Measurements from ENCODE around the gene TASP1.

The TASP1 gene

GRCh38 chr20:13419477-13419876 lies 219.3 kb downstream of the TASP1 start:
- TF ChIP-seq CTCF (IDR thresholded peaks at IDR 0.05; ENCODE audit: borderline replicate concordance, insufficient read depth, low read depth, low read length) = no peak
- H3K4me3 ChIP-seq (ENCODE audit: low read depth, low read length) = no peak overlapping the region

GRCh38 chr20:13418263-13419229 lies 220.2 kb downstream of the TASP1 start:
- no peak for TF ChIP-seq CTCF (IDR thresholded peaks at IDR 0.05; ENCODE audit: borderline replicate concordance, insufficient read depth, low read depth, low read length)

GRCh38 chr20:13416531-13416930 lies 222.2 kb downstream of the TASP1 start:
- no peak overlapping the region for H3K4me3 ChIP-seq (ENCODE audit: low read depth, low read length)
- TF ChIP-seq CTCF (IDR thresholded peaks at IDR 0.05; ENCODE audit: borderline replicate concordance, insufficient read depth, low read depth, low read length) = no peak

More at GRCh38 chr20:13418263-13419229, 220.2 kb downstream of the TASP1 start:
- H3K4me3 ChIP-seq (ENCODE audit: low read depth, low read length) = no peak overlapping the region

- H3K4me3 ChIP-seq (ENCODE audit: low read depth, low read length) = no peak overlapping the region
- no peak for TF ChIP-seq CTCF (IDR thresholded peaks at IDR 0.05; ENCODE audit: borderline replicate concordance, insufficient read depth, low read depth, low read length)
Observed at GRCh38 chr20:13412806-13413445, 225.8 kb downstream of the TASP1 start.

- H3K4me3 ChIP-seq (ENCODE audit: low read depth, low read length) = no peak overlapping the region
- no peak for TF ChIP-seq CTCF (IDR thresholded peaks at IDR 0.05; ENCODE audit: borderline replicate concordance, insufficient read depth, low read depth, low read length)
Observed at GRCh38 chr20:13404293-13404692, 234.4 kb downstream of the TASP1 start.

- TF ChIP-seq CTCF (IDR thresholded peaks at IDR 0.05; ENCODE audit: borderline replicate concordance, insufficient read depth, low read depth, low read length) = no peak
- H3K4me3 ChIP-seq (ENCODE audit: low read depth, low read length) = no peak overlapping the region
Observed at GRCh38 chr20:13403453-13403852, 235.3 kb downstream of the TASP1 start.
